ENCODE results near the gene CUX1.

DNA sequence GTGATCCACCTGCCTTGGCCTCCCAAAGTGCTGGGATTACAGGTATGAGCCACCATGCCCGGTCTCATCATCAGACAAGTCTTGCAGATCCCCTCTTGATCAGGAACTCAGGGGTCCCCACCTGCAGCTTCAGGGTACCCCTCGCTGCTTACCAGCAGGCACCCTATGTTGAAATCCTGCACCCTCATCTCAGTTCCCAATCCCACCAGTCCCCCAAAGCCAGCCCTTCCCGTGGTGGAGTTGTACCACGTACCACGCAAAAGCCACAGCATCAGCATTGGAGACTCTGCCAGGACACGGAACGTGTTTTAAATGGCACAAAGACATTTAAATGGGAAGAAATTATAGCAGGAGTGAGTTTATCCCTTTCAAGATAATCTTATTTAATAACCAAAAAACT, 202.0 kb downstream of the CUX1 start:
- no peak for TF ChIP-seq YY1 (IDR thresholded peaks at IDR 0.05; ENCODE audit: insufficient read depth, insufficient read length)
- TF ChIP-seq ZNF274 (IDR thresholded peaks at IDR 0.05; ENCODE audit: low read depth, low read length): no peak
- no peak for TF ChIP-seq SUZ12 (IDR thresholded peaks at IDR 0.05; ENCODE audit: extremely low read depth, insufficient read depth, insufficient read length)

All from NT2/D1 (cell line).